GM12864 (cell line): ENCODE results near the gene SURF1.

Source experiments
- DNase-seq: peaks from one replicate; pipeline ENCODE4 v3.0.0-alpha.2; 2011; ENCODE audit warnings: low read depth
- H3K4me3 ChIP-seq: 2 replicates; pipeline ENCODE4 v1.5.1; 2011; ENCODE audit warnings: mild to moderate bottlenecking, low read depth, low read length, control low read depth
- TF ChIP-seq, protein P1 (sequence below): IDR thresholded peaks from 2 replicates; pipeline ENCODE4 v1.5.1; 2011; ENCODE audit warnings: low read depth, mild to moderate bottlenecking, moderate library complexity, low read length, control low read depth, inconsistent platforms; ENCODE audit errors: missing control alignments

SURF1 gene

DNA sequence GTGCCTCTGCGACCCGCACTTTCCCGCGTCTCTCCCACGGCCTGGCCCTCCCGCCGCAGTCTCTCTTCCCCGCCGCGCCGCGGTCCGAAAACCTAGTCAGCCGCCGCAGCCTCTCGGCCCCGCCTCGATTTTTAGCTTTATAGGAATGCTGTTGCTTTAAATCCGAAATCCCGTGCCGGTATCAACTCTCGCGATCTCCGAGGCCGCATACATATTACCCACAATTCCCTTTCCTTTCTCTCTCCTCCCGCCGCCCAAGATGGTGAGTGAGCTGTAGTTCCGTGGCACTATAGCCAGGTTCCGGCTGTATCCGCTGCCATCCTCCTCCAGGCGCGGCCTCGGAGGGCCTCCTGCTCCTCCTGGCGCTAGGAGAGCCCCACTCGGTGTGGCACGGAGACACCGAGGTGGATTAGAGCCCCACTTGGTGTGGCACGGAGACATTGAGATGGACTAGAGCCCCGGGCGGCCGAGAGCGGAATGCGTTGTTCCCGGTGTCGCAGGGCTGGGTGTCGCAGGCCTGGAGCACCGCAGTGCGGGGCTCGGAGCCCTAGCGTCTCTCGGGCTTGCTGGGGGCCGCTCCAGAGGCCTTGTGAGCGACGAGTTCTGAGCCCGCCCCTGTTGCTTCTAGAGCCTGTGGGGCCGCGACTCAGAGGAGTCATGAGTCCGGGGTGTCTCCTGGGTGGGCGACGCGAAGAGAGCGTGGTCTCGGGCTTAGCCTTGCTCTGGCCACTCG lies 8.1 kb downstream of the SURF1 start, which contains the start of the genes MED22 and RPL7A:
MED22 (minus strand) TSS at position 147 of the 733 bp plus-strand sequence. CDS start 1,469 bp downstream, outside the sequence.
RPL7A (plus strand) TSS at position 234 of the 733 bp plus-strand sequence; CDS start at position 260, 26 bp downstream.
- DNase-seq: peak; percentile 92
- H3K4me3 ChIP-seq: peak within 1 kb of the TSS; percentile 97
- TF ChIP-seq, protein P1, sequence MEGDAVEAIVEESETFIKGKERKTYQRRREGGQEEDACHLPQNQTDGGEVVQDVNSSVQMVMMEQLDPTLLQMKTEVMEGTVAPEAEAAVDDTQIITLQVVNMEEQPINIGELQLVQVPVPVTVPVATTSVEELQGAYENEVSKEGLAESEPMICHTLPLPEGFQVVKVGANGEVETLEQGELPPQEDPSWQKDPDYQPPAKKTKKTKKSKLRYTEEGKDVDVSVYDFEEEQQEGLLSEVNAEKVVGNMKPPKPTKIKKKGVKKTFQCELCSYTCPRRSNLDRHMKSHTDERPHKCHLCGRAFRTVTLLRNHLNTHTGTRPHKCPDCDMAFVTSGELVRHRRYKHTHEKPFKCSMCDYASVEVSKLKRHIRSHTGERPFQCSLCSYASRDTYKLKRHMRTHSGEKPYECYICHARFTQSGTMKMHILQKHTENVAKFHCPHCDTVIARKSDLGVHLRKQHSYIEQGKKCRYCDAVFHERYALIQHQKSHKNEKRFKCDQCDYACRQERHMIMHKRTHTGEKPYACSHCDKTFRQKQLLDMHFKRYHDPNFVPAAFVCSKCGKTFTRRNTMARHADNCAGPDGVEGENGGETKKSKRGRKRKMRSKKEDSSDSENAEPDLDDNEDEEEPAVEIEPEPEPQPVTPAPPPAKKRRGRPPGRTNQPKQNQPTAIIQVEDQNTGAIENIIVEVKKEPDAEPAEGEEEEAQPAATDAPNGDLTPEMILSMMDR: peak; percentile 1

DNA sequence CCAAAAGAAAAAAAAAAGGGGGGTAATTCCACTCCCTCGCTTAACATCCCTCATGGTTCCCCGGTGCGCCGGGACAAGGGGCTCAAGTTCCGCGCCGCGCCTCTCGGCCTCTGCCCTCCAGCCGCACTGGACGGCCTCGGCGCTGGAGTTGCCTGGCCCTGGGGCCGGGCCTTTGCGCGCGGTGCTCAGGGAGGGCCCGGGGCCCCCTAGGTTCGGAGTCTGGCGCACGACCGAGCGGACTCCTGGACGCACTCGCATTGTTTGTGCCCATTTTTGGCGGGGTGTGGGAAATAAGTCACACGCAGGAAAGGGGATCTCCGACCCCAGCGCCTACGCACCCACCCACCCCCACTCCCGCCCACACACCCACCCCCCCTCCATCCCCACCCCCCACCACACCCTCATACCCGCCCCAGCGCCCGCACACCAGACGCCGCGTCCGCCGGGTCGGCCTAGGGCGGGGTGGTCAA lies 8.7 kb downstream of the SURF1 start:
- no peak for DNase-seq
- TF ChIP-seq, protein P1: no peak
- peak overlapping the region; percentile 97 for H3K4me3 ChIP-seq

DNA sequence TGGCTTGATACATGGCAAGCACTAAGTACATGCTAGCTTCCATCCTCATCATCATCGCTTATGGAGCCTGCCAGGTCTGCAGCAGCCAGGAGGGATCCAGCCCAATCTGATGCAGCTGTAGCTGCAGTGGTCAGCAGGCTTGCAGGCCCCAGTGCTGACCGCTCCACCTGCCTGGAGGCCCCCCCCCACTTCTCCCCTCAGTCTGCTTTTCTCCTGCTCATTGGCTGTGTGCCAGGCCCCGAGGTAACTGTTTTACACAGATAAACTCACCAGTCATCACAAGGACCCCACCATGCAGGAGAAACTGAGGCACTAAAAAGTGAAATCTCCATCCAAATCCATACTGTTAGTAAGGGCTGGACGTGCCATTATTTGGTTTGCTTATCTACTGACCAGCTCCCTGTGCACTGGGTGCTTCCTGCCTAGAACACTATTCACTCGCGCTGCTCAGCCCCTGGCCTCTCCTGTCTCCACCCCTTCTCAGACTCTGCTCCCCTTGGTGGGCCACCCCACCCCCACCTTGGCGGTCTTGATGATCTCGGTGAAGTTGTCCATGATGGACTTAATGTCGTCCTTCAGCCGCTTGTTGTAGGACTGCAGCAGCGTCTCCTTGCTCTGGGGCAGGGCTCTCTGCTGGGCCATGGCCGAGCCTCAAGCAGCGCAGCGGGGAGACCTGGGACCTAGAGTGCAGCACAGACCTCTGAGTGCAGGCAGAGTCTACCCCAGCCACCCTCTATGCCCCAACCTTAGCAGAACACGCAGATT lies 10.1 kb downstream of the SURF1 start:
- TF ChIP-seq, protein P1: no peak
- DNase-seq: no peak
- peak overlapping the region; percentile 97 for H3K4me3 ChIP-seq

DNA sequence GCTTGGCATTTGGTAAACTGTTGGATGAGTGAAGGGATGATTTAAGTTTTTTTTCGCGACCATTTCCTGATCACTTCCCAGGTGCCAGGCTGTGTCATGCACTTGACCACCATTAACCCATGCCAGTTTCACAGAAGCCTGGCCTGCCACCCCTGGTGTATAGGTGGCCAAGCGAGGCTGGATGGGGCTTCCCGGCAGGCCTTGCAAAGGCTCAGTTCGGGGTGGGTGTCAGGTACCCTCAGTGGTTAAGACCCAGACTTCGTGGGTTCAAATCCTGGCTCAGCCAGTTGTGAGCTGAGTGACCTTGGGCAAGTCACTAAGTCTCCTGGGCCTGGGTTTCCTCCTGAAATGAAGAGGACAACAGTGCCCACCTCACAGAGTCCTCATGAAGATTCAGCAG lies 10.7 kb downstream of the SURF1 start:
- DNase-seq: no peak
- no peak overlapping the region for H3K4me3 ChIP-seq
- TF ChIP-seq, protein P1: no peak

DNA sequence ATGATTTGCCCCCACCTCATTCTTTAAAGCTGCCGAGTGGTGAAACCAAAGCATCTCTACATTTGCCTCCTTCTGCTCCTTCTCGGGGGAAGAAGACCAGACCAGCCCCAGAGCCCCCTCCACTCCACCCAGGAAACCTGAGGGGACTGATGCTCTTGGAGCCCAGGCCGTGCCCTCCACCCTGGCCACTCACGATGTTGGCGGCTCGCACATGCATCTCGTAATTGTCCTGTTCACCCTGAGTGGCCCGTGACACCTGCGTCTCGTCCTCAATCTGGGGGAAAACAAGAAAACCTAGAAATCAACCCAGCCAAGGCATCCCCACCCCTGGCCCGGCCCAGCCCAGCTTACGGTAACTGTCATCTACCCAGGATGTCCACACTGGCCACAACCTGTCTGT lies 11.3 kb downstream of the SURF1 start:
- TF ChIP-seq, protein P1: no peak
- no peak overlapping the region for H3K4me3 ChIP-seq
- DNase-seq: no peak

DNA sequence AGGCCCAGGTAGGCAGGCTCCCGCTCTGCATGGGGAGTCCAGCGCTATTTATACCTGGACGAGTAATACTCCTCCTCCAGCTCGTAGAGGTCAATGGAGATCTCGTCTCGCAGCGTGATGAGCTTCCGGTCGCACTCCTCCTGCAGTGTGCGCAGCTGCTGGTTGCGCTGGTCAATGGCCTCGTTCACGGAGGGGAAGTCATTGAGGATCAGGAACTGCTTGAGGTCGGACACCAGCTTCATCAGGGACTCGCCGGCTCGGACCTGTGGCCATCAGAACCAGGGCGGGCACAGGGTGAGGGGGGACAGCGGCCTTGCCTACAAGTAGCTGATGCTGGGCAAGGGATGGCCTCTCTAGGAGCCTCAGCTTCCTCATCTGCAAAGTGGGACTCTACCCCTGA lies 12.2 kb downstream of the SURF1 start:
- DNase-seq: no peak
- TF ChIP-seq, protein P1: no peak

More for the DNA sequence above, 12.2 kb downstream of the SURF1 start:
- no peak overlapping the region for H3K4me3 ChIP-seq
